SU-DHL-6 (cell line): Measurements from ENCODE around the gene LRRTM4.

Experiments used
- H2AFZ ChIP-seq: fragments of 200-600 bp; sonication (generic); 2 replicates; pipeline ENCODE4 v1.6.1; 2014; ENCODE audit warnings: low read depth, mild to moderate bottlenecking, moderate library complexity, mixed read lengths, antibody characterized with exemption, low read length; ENCODE audit not compliant: severe bottlenecking
- H3F3A ChIP-seq: fragments of 200-600 bp; shearing (Covaris generic); 2 replicates; pipeline ENCODE4 v1.6.0; 2016; ENCODE audit warnings: antibody characterized with exemption, mild to moderate bottlenecking; ENCODE audit not compliant: insufficient read depth
- H3K27ac ChIP-seq: fragments of 200-600 bp; sonication (generic); 2 replicates; pipeline ENCODE4 v1.5.1; 2016; ENCODE audit warnings: low read depth, mild to moderate bottlenecking, low read length, moderate library complexity, mixed read lengths
- H3K27me3 ChIP-seq: fragments of 200-600 bp; sonication (generic), shearing (Covaris generic); 2 replicates; pipeline ENCODE4 v1.6.0; 2014; ENCODE audit warnings: mild to moderate bottlenecking, low read length
- H3K36me3 ChIP-seq: fragments of 200-600 bp; sonication (generic); 2 replicates; pipeline ENCODE4 v1.6.1; 2014; ENCODE audit warnings: mild to moderate bottlenecking, low read length, mixed read lengths
- H3K4me2 ChIP-seq: fragments of 300-600, 200-600 bp; shearing (Covaris generic), sonication (generic); 2 replicates; pipeline ENCODE4 v1.6.0; 2014; ENCODE audit warnings: low read length, low read depth, mild to moderate bottlenecking; ENCODE audit not compliant: poor library complexity, severe bottlenecking
- H3K4me3 ChIP-seq: fragments of 200-600 bp; sonication (generic); 2 replicates; pipeline ENCODE4 v1.5.1; 2014; ENCODE audit warnings: antibody characterized with exemption, low read length, mild to moderate bottlenecking, mixed read lengths; ENCODE audit not compliant: insufficient read depth, poor library complexity, severe bottlenecking
- H3K79me2 ChIP-seq: fragments of 200-600 bp; sonication (generic); 2 replicates; pipeline ENCODE4 v1.6.1; 2014; ENCODE audit warnings: mild to moderate bottlenecking, low read length, moderate library complexity; ENCODE audit not compliant: insufficient read depth
- H3K9ac ChIP-seq: fragments of 200-600 bp; sonication (generic); 2 replicates; pipeline ENCODE4 v1.7.0; 2014; ENCODE audit warnings: mild to moderate bottlenecking, low read length
- H3K9me2 ChIP-seq: fragments of 200-600 bp; sonication (generic); replicated peaks from 2 replicates; pipeline ENCODE4 v1.6.1; 2014; ENCODE audit warnings: low read length; ENCODE audit not compliant: insufficient read depth
- H3K9me3 ChIP-seq: fragments of 200-600 bp; sonication (generic); 2 replicates; pipeline ENCODE4 v1.6.1; 2014; ENCODE audit warnings: low read length, mixed read lengths; ENCODE audit not compliant: insufficient read depth
- H4K20me1 ChIP-seq: fragments of 200-600 bp; sonication (generic); 2 replicates; pipeline ENCODE4 v1.6.1; 2014; ENCODE audit warnings: low read depth, mild to moderate bottlenecking, antibody characterized with exemption, low read length, moderate library complexity, mixed read lengths
- EZH2phosphoT487 ChIP-seq: fragments of 200-600 bp; sonication (generic), shearing (Covaris generic); conservative IDR thresholded peaks from 2 replicates; pipeline ENCODE4 v1.6.1; 2018; ENCODE audit warnings: mild to moderate bottlenecking, antibody characterized with exemption, low read length, moderate library complexity, mixed read lengths
- TF ChIP-seq, protein P1 (sequence below): fragments of 200-600 bp; sonication (generic); IDR thresholded peaks from one replicate; pipeline ENCODE4 v1.5.1; 2017; ENCODE audit warnings: antibody characterized with exemption, mild to moderate bottlenecking, low read length, moderate library complexity; ENCODE audit not compliant: insufficient read depth, poor library complexity, severe bottlenecking

The LRRTM4 gene

DNA sequence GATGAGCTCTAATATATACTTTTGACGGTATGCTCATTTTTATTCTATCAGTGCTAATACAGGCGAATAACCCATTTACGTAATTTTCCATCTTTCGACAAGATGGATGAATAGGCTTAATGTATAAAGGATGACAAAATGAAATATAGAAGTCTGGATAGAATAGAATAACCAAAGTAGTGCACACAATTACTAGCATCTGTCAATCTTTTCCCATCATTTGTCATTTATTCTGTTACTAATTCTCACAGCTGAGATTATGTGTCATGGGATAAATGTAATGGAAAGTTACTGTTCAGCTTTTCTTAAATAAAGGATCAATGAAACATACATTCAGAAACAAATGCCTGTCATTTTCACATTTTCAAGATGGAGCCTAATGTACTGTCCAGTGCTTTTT is 548.6 kb downstream of the LRRTM4 start:
- Histone ChIP-seq H3K9ac (no peak overlapping the region), H3K4me2 (no peak overlapping the region), H4K20me1 (no peaks in the 10 kb centered on the region), H3K4me3 (no peak overlapping the region), H3F3A (no peaks in the 10 kb centered on the region), H3K9me3 (no peaks in the 10 kb centered on the region), H3K27me3 (no peaks in the 10 kb centered on the region), H3K36me3 (no peaks in the 10 kb centered on the region), H2AFZ (no peak overlapping the region), H3K79me2 (no peaks in the 10 kb centered on the region), H3K27ac (no peak overlapping the region), H3K9me2 (no peaks in the 10 kb centered on the region)
- TF ChIP-seq EZH2phosphoT487 = no peak
- TF ChIP-seq, protein P1, sequence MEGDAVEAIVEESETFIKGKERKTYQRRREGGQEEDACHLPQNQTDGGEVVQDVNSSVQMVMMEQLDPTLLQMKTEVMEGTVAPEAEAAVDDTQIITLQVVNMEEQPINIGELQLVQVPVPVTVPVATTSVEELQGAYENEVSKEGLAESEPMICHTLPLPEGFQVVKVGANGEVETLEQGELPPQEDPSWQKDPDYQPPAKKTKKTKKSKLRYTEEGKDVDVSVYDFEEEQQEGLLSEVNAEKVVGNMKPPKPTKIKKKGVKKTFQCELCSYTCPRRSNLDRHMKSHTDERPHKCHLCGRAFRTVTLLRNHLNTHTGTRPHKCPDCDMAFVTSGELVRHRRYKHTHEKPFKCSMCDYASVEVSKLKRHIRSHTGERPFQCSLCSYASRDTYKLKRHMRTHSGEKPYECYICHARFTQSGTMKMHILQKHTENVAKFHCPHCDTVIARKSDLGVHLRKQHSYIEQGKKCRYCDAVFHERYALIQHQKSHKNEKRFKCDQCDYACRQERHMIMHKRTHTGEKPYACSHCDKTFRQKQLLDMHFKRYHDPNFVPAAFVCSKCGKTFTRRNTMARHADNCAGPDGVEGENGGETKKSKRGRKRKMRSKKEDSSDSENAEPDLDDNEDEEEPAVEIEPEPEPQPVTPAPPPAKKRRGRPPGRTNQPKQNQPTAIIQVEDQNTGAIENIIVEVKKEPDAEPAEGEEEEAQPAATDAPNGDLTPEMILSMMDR = no peak

DNA sequence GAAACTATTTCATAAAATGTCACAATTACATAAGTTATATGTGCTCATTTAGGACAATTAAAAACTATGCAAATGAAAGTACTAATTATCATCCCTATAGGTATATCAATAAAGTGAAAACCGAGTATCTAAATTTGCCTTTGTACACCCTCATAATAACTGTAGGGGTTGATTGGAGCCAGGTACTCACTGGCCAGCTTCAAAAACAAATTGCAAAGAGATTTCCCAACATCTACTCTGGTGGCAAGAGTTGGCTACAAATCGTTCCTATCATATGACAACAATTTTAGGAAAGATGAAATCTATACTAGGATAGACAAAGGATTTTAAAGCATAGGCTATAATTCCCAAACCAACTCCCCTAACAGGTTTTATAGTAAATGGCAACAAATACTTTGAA is 556.4 kb downstream of the LRRTM4 start:
- Histone ChIP-seq H3K4me3 (no peak overlapping the region), H3K79me2 (no peaks in the 10 kb centered on the region), H3K36me3 (no peaks in the 10 kb centered on the region), H3K27ac (no peak overlapping the region), H3K27me3 (no peaks in the 10 kb centered on the region), H3K9me3 (no peaks in the 10 kb centered on the region), H3K9ac (no peak overlapping the region), H2AFZ (no peak overlapping the region), H3K9me2 (no peaks in the 10 kb centered on the region), H3F3A (no peaks in the 10 kb centered on the region), H3K4me2 (no peak overlapping the region), H4K20me1 (no peaks in the 10 kb centered on the region)
- TF ChIP-seq EZH2phosphoT487 = no peak
- TF ChIP-seq, protein P1 = no peak

DNA sequence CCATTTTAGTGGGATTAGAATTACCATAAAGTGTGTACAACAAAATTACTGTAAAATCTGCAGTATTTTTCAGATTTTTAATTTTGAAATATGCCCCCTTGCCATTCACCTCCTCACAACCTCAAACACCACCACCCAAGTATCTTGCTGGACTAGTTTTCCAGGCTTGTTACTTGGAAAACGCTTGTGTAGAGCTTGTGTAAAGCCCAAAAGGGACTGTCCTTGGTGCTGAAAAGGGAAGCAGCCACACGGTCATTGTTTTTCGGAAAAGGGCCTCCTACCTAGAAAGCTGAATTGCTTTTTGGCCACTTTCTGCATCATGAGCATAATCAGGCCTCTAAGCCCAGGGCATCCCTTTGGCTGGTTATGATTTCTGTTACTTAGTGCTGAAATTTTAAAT is 563.4 kb downstream of the LRRTM4 start:
- no peak for TF ChIP-seq EZH2phosphoT487
- TF ChIP-seq, protein P1 = no peak
- Histone ChIP-seq H3K36me3 (0 out of 2 replicates have a peak, but pooled peaks cover 10% of the 10 kb centered on the region), H4K20me1 (no peaks in the 10 kb centered on the region), H3K27ac (no peak overlapping the region), H3K4me3 (no peak overlapping the region), H3K9me3 (no peaks in the 10 kb centered on the region), H3F3A (no peaks in the 10 kb centered on the region), H3K9ac (no peak overlapping the region), H3K79me2 (no peaks in the 10 kb centered on the region), H2AFZ (no peak overlapping the region), H3K4me2 (no peak overlapping the region), H3K27me3 (no peaks in the 10 kb centered on the region), H3K9me2 (no peaks in the 10 kb centered on the region)
